Lower lobe of right lung (tissue), 2 donors: Measurements from ENCODE around the gene PHKG2. TPM values are rescaled to one million over a fixed set of nuclear protein-coding genes. Genes with fewer than 3 reads are reported as not detected.

Experiments used
- ATAC-seq, 2 donors: fragments of 200-7000 bp; cut with Tn5 transposase; one replicate each; pipeline ENCODE4 v1.9.1; 2020 to 2022; ENCODE audit warnings: mild to moderate bottlenecking in 2 of 2, moderate library complexity in 2 of 2
- DNase-seq: peaks from one replicate; pipeline ENCODE4 v3.0.0-alpha.2; 2020
- H3K27ac ChIP-seq: fragments of 200-600 bp; one replicate; pipeline ENCODE4 v1.8.0; 2022
- H3K27me3 ChIP-seq: fragments of 200-600 bp; one replicate; pipeline ENCODE4 v1.8.0; 2022; ENCODE audit warnings: low read depth
- H3K36me3 ChIP-seq: fragments of 200-600 bp; one replicate; pipeline ENCODE4 v1.8.0; 2022; ENCODE audit warnings: mild to moderate bottlenecking
- H3K4me1 ChIP-seq: fragments of 200-600 bp; one replicate; pipeline ENCODE4 v1.8.0; 2022
- H3K4me3 ChIP-seq: fragments of 200-600 bp; one replicate; pipeline ENCODE4 v1.8.0; 2022; ENCODE audit warnings: mild to moderate bottlenecking
- H3K9me3 ChIP-seq: fragments of 200-600 bp; one replicate; pipeline ENCODE4 v1.8.0; 2022
- intact Hi-C: fragments of 100-400 bp; cut with DNase I; formaldehyde crosslinking; loops from one replicate; pipeline ENCODE4 v1.11.0; 2022
- long read RNA-seq: library from polyadenylated mRNA; unstranded; transcript quantifications from one replicate; pipeline ENCODE4 v2.0.0, GENCODE V29; 2021
- total RNA-seq: library from RNA; stranded (reverse); fragmentation: NEBNext Ultra II Directional; extraction: Animal tissue kit (Norgen Biotek cat#: 25700); gene quantifications from one replicate; pipeline ENCODE4 v1.2.1, GENCODE V29; 2021
- TF ChIP-seq, protein P1 (sequence below): fragments of 200-600 bp; IDR thresholded peaks from one replicate; pipeline ENCODE4 v1.8.0; 2022; ENCODE audit warnings: antibody characterized with exemption, mild to moderate bottlenecking
- donor health status: DM: no; HTN: yes; CAD: no; lungs with severe emphysema.

Gene PHKG2, protein sequence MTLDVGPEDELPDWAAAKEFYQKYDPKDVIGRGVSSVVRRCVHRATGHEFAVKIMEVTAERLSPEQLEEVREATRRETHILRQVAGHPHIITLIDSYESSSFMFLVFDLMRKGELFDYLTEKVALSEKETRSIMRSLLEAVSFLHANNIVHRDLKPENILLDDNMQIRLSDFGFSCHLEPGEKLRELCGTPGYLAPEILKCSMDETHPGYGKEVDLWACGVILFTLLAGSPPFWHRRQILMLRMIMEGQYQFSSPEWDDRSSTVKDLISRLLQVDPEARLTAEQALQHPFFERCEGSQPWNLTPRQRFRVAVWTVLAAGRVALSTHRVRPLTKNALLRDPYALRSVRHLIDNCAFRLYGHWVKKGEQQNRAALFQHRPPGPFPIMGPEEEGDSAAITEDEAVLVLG
- 25.5 TPM for total RNA-seq
- long read RNA-seq, full-length matches to known transcripts, result 16 of 30 reads
- long read RNA-seq, partial matches to known transcripts, result 3 of 30 reads
- long read RNA-seq, other reads (novel, unspliced or antisense), result 11 of 30 reads

DNA sequence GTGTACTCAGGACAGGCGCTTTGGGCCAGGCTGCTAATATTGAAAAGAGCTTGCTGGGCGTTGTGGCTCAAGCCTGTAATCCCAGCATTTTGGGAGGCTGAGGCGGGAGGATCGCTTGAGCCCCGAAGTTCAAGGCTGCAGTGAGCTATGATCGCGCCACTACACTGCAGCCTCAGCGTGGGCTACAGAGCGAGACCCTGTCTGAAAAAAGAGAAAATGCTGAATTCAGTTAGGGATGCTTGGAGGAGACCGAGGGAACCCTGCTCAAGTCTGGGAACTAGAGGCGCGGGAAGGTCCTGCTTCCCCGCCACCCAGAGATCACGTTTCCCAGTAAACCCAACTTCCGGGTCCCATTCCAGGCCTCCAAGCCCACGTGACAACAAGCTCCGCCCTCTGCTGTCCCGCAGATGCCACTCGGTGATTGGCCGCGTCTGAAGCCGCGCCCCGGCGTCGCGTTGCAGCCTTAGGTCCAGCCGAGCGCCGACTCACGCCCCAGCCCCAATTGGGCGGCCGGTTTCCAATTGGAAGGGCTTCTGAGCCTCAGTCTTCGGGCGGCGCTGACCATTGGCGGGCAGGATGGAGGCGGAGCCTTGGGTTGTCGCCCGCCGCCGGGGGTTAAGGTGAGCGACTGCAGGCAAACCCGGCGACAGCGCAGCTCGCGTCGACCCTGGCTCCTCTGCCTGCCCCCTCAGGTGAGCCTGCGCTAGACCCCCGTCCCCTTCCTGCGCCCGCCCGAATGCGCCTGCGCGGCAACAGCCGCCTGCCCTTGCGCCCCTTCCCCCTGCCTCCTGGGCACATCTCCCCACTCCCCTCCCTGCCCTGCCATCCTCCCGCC lies at the start of gene PHKG2:
Gene PHKG2 (plus strand): TSS at position 627 of the 835 bp plus-strand sequence. CDS start 396 bp downstream, outside the sequence.
- peak within 1 kb of the TSS; percentile 89 for H3K27ac ChIP-seq
- peaks cover 7% of the 10 kb centered on the region for H3K4me1 ChIP-seq
- no peaks in the 10 kb centered on the region for H3K9me3 ChIP-seq
- TF ChIP-seq, protein P1, sequence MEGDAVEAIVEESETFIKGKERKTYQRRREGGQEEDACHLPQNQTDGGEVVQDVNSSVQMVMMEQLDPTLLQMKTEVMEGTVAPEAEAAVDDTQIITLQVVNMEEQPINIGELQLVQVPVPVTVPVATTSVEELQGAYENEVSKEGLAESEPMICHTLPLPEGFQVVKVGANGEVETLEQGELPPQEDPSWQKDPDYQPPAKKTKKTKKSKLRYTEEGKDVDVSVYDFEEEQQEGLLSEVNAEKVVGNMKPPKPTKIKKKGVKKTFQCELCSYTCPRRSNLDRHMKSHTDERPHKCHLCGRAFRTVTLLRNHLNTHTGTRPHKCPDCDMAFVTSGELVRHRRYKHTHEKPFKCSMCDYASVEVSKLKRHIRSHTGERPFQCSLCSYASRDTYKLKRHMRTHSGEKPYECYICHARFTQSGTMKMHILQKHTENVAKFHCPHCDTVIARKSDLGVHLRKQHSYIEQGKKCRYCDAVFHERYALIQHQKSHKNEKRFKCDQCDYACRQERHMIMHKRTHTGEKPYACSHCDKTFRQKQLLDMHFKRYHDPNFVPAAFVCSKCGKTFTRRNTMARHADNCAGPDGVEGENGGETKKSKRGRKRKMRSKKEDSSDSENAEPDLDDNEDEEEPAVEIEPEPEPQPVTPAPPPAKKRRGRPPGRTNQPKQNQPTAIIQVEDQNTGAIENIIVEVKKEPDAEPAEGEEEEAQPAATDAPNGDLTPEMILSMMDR, result no peak
- peak within 1 kb of the TSS; percentile 75 for H3K4me3 ChIP-seq
- intact Hi-C loops, result no loop called here
- ATAC-seq (peak; percentile 99), DNase-seq (peak; percentile 100)
- H3K36me3 ChIP-seq, result peaks cover 47% of the 10 kb centered on the region
- H3K27me3 ChIP-seq, result no peaks in the 10 kb centered on the region

DNA sequence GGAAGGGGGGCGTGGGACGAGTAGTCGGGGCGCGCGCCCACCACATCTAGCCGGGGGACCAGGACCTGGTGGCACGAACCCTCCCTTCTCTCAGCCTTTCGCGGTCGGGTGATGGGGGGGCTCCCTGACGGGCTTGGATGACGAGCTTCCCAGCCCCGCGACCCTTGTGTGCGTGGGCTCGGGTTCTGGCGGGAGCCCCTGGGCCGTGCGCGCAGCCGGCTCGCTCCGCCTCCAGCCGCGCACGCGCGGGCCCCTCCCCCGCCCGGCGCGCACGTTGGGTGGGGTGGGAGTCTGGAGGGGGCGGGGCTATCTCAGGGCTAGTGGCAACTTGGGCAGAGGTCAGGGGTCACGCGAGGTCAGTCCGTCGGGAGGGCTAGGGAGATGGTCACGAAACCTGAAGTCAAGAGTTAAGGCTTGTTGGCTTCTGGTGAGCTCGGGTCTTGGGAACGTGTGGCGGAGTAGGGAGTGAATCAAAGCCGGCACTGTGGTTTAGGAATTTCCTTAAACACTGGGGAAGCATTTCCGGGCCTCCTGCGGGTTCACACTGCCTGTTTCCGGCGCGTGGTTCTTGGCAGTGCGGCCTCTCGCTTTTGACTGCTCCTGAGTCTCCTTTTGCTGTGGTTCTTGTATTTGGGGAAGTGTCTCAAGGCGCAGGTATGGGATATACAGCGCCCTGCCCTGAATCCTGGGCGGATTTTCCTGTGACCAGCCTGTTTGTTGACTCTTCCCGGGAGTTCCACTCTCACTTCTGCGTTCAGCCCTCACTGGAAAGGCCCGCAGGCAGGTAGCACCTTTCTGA lies 49.2 kb upstream of the PHKG2 start, which contains the start of gene SRCAP:
Gene SRCAP (plus strand): TSS at position 356 of the 799 bp plus-strand sequence. CDS start 1,654 bp downstream, outside the sequence.
- H3K4me1 ChIP-seq, result peaks cover 29% of the 10 kb centered on the region
- DNase-seq, result peak; percentile 90
- H3K36me3 ChIP-seq, result peaks cover 46% of the 10 kb centered on the region
- H3K9me3 ChIP-seq, result no peaks in the 10 kb centered on the region
- ATAC-seq, result peak; percentile 85 to 87
- intact Hi-C loops, result no loop called here
- TF ChIP-seq, protein P1, result no peak
- H3K27me3 ChIP-seq, result no peaks in the 10 kb centered on the region
- peak within 1 kb of the TSS; percentile 99 for H3K4me3 ChIP-seq
- H3K27ac ChIP-seq, result peak within 1 kb of the TSS; percentile 100

DNA sequence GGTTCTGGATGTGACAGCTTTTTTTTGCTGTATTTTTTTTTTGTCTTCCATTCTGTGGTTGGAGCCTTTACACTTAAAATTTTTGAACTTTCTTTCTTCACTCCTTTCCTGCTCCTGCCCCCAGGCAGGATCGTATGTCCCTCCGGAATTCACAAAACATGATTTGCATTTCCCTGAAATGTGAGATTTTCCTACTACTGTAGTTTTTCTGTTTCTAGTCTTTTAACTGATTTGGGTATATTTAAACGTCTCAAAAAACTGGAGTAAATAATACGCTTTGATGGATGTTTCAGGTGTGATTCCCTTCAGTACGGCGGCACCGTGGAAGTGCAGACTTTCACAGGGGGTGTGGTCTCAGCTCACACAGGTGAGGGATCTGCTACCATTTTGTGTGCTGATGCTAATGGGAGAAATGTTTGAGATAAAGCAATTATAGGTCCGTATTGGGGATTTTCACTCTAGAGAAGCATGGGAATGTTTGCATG lies 48.6 kb upstream of the PHKG2 start:
- peak overlapping the region; percentile 100 for H3K27ac ChIP-seq
- TF ChIP-seq, protein P1, result no peak
- intact Hi-C loops, result no loop called here

DNA sequence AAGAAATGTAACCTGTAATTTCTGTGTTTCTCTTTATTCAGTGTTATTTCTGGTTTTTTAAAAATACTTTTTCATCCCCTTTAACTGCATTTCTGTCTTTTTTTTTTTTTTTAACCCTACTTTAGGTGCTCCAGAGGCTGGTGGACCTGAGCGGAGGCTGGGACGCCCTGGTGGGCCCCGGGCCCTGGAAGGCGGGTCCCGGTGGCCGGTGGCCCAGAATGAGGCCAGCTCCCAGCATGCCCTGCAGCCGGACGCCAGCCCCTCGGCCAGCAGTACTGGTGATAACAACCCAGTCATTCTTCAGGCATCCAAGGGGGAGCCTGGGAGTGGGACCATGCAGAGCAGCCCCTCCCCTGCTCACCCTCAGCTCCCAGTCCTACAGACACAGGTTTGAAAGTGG lies 47.7 kb upstream of the PHKG2 start:
- Histone ChIP-seq H3K9me3 (no peaks in the 10 kb centered on the region), H3K27me3 (no peaks in the 10 kb centered on the region), H3K4me3 (no peak overlapping the region), H3K27ac (no peak overlapping the region), H3K4me1 (peaks cover 25% of the 10 kb centered on the region), H3K36me3 (peaks cover 60% of the 10 kb centered on the region)
- intact Hi-C loops, result no loop called here
- DNase-seq, result no peak
- no peak for ATAC-seq
- TF ChIP-seq, protein P1, result no peak

More for the DNA sequence above, 48.6 kb upstream of the PHKG2 start:
- Histone ChIP-seq H3K4me3 (peak overlapping the region; percentile 99), H3K36me3 (peaks cover 52% of the 10 kb centered on the region), H3K4me1 (peaks cover 25% of the 10 kb centered on the region), H3K27me3 (no peaks in the 10 kb centered on the region), H3K9me3 (no peaks in the 10 kb centered on the region)
- DNase-seq (no peak), ATAC-seq (no peak)
